ENCODE results near the gene SOHLH2.

GRCh38 chr13:36129539-36129938 is 84.8 kb downstream of the SOHLH2 start:
- no peak for TF ChIP-seq EZH2 (IDR thresholded peaks at IDR 0.05; ENCODE audit: insufficient read depth, poor library complexity, severe bottlenecking)
- TF ChIP-seq EZH2phosphoT487 (IDR thresholded peaks at IDR 0.05; ENCODE audit: insufficient read depth, low read depth), result no peak
